WTC11 (cell line): ENCODE results near the gene TRAPPC11. TPM values are rescaled to one million over a fixed set of nuclear protein-coding genes. Genes with fewer than 3 reads are reported as not detected.

Experiments used
- ATAC-seq: fragments of 200-7000 bp; cut with Tn5 transposase; 2 replicates; pipeline ENCODE4 v1.10.0; 2021; ENCODE audit warnings: mild to moderate bottlenecking, moderate library complexity
- CTCF ChIA-PET: fragments of 300-600 bp; sonication (Branson Sonifier 250); formaldehyde crosslinking; loops from one replicate; lab custom pipeline; 2021; ENCODE audit warnings: antibody characterized with exemption; lab: Charles Lee
- POLR2A ChIA-PET: fragments of 350-600 bp; sonication (Branson Sonifier 250); formaldehyde crosslinking; loops from one replicate; lab custom pipeline; 2021; ENCODE audit warnings: antibody characterized with exemption; lab: Charles Lee
- DNase-seq: peaks from one replicate; pipeline ENCODE4 v3.0.0; 2021; ENCODE audit warnings: low spot score
- H3K27ac Mint-ChIP-seq: 2 replicates; pipeline ENCODE4 v1.8.0; 2021; ENCODE audit warnings: mixed read lengths
- H3K27me3 Mint-ChIP-seq: 2 replicates; pipeline ENCODE4 v1.8.0; 2021; ENCODE audit warnings: low read depth, mild to moderate bottlenecking, moderate library complexity, mixed read lengths
- H3K36me3 Mint-ChIP-seq: 2 replicates; pipeline ENCODE4 v1.8.0; 2021; ENCODE audit warnings: mixed read lengths
- H3K4me1 Mint-ChIP-seq: 2 replicates; pipeline ENCODE4 v1.8.0; 2022; ENCODE audit warnings: mixed read lengths
- H3K4me3 Mint-ChIP-seq: 2 replicates; pipeline ENCODE4 v1.8.0; 2021; ENCODE audit warnings: mild to moderate bottlenecking, moderate library complexity, mixed read lengths
- H3K9me3 Mint-ChIP-seq: 2 replicates; pipeline ENCODE4 v1.8.0; 2021; ENCODE audit warnings: mixed read lengths
- AR ChIP-seq: fragments of 250-450 bp; sonication (Bioruptor Pico); IDR thresholded peaks from 2 replicates; pipeline ENCODE4 v1.9.0; 2021; ENCODE audit warnings: mild to moderate bottlenecking
- CREM ChIP-seq: sonication (generic); formaldehyde crosslinking; IDR thresholded peaks from 2 replicates; pipeline ENCODE4 v1.8.1; 2022; ENCODE audit warnings: mild to moderate bottlenecking, missing genetic modification reagents, moderate library complexity
- E2F1 ChIP-seq: sonication (generic); formaldehyde crosslinking; IDR thresholded peaks from 2 replicates; pipeline ENCODE4 v1.8.0; 2022; ENCODE audit warnings: mild to moderate bottlenecking, missing genetic modification reagents
- ETV6 ChIP-seq: sonication (generic); formaldehyde crosslinking; IDR thresholded peaks from 2 replicates; pipeline ENCODE4 v1.8.1; 2022; ENCODE audit warnings: mild to moderate bottlenecking, missing genetic modification reagents
- FOXJ3 ChIP-seq: sonication (generic); formaldehyde crosslinking; IDR thresholded peaks from 2 replicates; pipeline ENCODE4 v1.9.0; 2021; ENCODE audit warnings: missing genetic modification reagents, mild to moderate bottlenecking, borderline replicate concordance
- MXD4 ChIP-seq: fragments of 250-450 bp; sonication (Bioruptor Pico); IDR thresholded peaks from 2 replicates; pipeline ENCODE4 v1.8.0; 2021; ENCODE audit warnings: mild to moderate bottlenecking, moderate library complexity, borderline replicate concordance
- MYBL2 ChIP-seq: sonication (generic); formaldehyde crosslinking; IDR thresholded peaks from 2 replicates; pipeline ENCODE4 v1.8.1; 2023; ENCODE audit warnings: mild to moderate bottlenecking, moderate library complexity, missing genetic modification reagents
- NFE2L1 ChIP-seq: sonication (generic); formaldehyde crosslinking; IDR thresholded peaks from 2 replicates; pipeline ENCODE4 v1.8.1; 2023; ENCODE audit warnings: missing genetic modification reagents
- NR3C1 ChIP-seq: sonication (generic); formaldehyde crosslinking; conservative IDR thresholded peaks from 2 replicates; pipeline ENCODE4 v1.8.1; 2023; ENCODE audit warnings: low read depth, mild to moderate bottlenecking, missing genetic modification reagents
- RELA ChIP-seq: sonication (generic); formaldehyde crosslinking; IDR thresholded peaks from 2 replicates; pipeline ENCODE4 v1.8.1; 2022; ENCODE audit warnings: missing genetic modification reagents, mild to moderate bottlenecking, borderline replicate concordance
- SP1 ChIP-seq: sonication (generic); formaldehyde crosslinking; conservative IDR thresholded peaks from 2 replicates; pipeline ENCODE4 v1.8.1; 2022; ENCODE audit warnings: missing genetic modification reagents
- STAT6 ChIP-seq: sonication (generic); formaldehyde crosslinking; conservative IDR thresholded peaks from 2 replicates; pipeline ENCODE4 v1.8.1; 2023; ENCODE audit warnings: mild to moderate bottlenecking, low read depth, missing genetic modification reagents, moderate library complexity
- TEAD4 ChIP-seq: sonication (generic); formaldehyde crosslinking; IDR thresholded peaks from 2 replicates; pipeline ENCODE4 v1.8.0; 2022; ENCODE audit warnings: mild to moderate bottlenecking, missing genetic modification reagents
- ZNF138 ChIP-seq: sonication (generic); formaldehyde crosslinking; conservative IDR thresholded peaks from 2 replicates; pipeline ENCODE4 v1.8.1; 2022; ENCODE audit warnings: mild to moderate bottlenecking, moderate library complexity, missing genetic modification reagents
- ZNF232 ChIP-seq: sonication (generic); formaldehyde crosslinking; IDR thresholded peaks from 2 replicates; pipeline ENCODE4 v1.8.0; 2022; ENCODE audit warnings: mild to moderate bottlenecking, missing genetic modification reagents
- ZNF281 ChIP-seq: sonication (generic); formaldehyde crosslinking; IDR thresholded peaks from 2 replicates; pipeline ENCODE4 v1.8.0; 2023; ENCODE audit warnings: mild to moderate bottlenecking, missing genetic modification reagents
- total RNA-seq: library from RNA; stranded (reverse); gene quantifications from 3 replicates; pipeline ENCODE4 v1.2.3, GENCODE V29; 2021
- TF ChIP-seq, protein P1 (sequence below): sonication (generic); formaldehyde crosslinking; IDR thresholded peaks from 2 replicates; pipeline ENCODE4 v1.8.1; 2022; ENCODE audit warnings: mild to moderate bottlenecking, missing genetic modification reagents, moderate library complexity, borderline replicate concordance
- TF ChIP-seq, protein P2 (sequence below): fragments of 250-450 bp; sonication (Bioruptor Pico); IDR thresholded peaks from 2 replicates; pipeline ENCODE4 v1.9.0; 2021; ENCODE audit warnings: mild to moderate bottlenecking
- TF ChIP-seq, protein P3 (sequence below): sonication (generic); formaldehyde crosslinking; IDR thresholded peaks from 2 replicates; pipeline ENCODE4 v1.8.0; 2022; ENCODE audit warnings: mild to moderate bottlenecking, missing genetic modification reagents

Gene TRAPPC11
- total RNA-seq, 1 experiment from 2014 or later = 33.6 TPM

DNA sequence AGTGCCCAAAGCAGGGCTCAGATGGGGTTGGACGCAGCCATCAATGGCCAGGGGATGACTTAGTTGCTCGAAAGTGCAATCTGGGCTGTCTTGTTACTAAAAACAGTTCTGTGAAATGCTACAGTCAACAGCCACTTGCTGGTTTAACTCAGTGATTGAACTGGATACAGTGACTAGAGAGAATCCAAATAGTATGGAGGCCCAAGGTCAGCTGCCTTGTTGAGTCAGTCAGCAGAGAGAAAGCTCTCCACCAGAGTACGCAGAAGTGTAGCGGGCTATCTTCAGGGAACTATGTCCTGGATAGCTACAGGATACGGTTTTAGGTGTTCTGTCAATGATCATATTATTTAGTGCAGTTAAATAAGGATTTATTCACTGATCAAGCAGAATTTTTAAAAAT lies 68.4 kb downstream of the TRAPPC11 start:
- Mint-ChIP-seq H3K27me3 (peaks cover 4% of the 10 kb centered on the region), H3K36me3 (no peaks in the 10 kb centered on the region), H3K9me3 (peaks cover 8% of the 10 kb centered on the region; the same call in 1 of the 2 replicates), H3K27ac (no peak overlapping the region), H3K4me3 (no peak overlapping the region), H3K4me1 (peaks cover 14% of the 10 kb centered on the region)
- no peak for DNase-seq
- ChIA-PET POLR2A (no interaction called here), CTCF (no interaction called here)
- ATAC-seq = no peak
- no peak for TF ChIP-seq ZNF232 (CRISPR knock-in tag)
- no peak for TF ChIP-seq ZNF138

DNA sequence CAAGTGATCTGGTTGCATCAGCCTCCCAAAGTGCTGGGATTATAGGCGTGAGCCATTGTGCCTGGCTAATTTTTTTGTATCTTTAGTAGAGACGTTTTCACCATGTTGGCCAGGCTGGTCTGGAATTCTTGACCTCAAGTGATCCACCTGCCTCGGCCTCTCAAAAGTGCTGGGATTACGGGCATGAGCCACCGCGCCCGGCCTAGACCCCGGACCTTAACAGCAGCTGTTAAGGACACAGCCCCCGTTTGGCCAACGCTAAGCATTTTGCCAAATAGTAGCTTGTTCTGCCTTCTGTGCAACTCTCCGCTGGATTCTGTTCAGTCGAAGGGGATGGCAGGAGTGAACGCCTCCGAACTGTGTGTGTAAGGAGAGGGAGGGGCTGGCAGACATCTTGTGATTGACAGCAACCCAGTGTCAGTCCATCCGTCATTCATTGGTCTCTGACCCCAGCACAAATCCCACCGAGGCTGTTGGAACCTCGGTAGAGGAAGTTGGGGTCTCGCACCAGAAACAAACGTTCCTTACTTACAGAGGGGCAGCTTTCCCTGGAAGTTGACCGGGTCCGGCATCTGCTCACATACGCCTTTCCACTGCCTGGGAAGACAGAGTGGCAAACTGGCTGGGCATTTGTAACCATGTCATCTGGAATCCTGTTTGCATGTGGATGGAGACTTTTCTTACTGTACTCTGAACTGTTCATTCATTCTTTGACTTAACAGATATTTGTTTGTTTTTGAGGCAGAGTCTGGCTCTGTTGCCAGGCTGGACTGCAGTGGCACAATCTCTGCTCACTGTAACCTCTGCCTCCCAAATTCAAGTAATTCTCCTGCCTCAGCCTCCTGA lies 69.4 kb downstream of the TRAPPC11 start:
- H3K27ac Mint-ChIP-seq = no peak overlapping the region
- H3K4me3 Mint-ChIP-seq = no peak overlapping the region
- H3K27me3 Mint-ChIP-seq = peaks cover 2% of the 10 kb centered on the region
- DNase-seq (no peak), ATAC-seq (no peak)
- no peaks in the 10 kb centered on the region for H3K36me3 Mint-ChIP-seq
- H3K4me1 Mint-ChIP-seq = peaks cover 12% of the 10 kb centered on the region
- ChIA-PET CTCF (no interaction called here), POLR2A (no interaction called here)
- H3K9me3 Mint-ChIP-seq = peaks cover 8% of the 10 kb centered on the region; the same call in 1 of the 2 replicates
- TF ChIP-seq, protein P1, sequence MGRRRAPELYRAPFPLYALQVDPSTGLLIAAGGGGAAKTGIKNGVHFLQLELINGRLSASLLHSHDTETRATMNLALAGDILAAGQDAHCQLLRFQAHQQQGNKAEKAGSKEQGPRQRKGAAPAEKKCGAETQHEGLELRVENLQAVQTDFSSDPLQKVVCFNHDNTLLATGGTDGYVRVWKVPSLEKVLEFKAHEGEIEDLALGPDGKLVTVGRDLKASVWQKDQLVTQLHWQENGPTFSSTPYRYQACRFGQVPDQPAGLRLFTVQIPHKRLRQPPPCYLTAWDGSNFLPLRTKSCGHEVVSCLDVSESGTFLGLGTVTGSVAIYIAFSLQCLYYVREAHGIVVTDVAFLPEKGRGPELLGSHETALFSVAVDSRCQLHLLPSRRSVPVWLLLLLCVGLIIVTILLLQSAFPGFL (CRISPR knock-in tag) = no peak
- no peak for TF ChIP-seq NR3C1 (CRISPR knock-in tag)
- no peak for TF ChIP-seq E2F1
- no peak for TF ChIP-seq FOXJ3 (CRISPR knock-in tag)
- no peak for TF ChIP-seq CREM
- no peak for TF ChIP-seq ETV6 (CRISPR knock-in tag)
- TF ChIP-seq, protein P2, sequence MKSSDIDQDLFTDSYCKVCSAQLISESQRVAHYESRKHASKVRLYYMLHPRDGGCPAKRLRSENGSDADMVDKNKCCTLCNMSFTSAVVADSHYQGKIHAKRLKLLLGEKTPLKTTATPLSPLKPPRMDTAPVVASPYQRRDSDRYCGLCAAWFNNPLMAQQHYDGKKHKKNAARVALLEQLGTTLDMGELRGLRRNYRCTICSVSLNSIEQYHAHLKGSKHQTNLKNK = no peak
- TF ChIP-seq ZNF281 (CRISPR knock-in tag) = no peak
- TF ChIP-seq MXD4 (CRISPR knock-in tag) = no peak
- no peak for TF ChIP-seq STAT6 (CRISPR knock-in tag)
- TF ChIP-seq TEAD4 (CRISPR knock-in tag) = no peak
- TF ChIP-seq MYBL2 = no peak
- TF ChIP-seq, protein P3, sequence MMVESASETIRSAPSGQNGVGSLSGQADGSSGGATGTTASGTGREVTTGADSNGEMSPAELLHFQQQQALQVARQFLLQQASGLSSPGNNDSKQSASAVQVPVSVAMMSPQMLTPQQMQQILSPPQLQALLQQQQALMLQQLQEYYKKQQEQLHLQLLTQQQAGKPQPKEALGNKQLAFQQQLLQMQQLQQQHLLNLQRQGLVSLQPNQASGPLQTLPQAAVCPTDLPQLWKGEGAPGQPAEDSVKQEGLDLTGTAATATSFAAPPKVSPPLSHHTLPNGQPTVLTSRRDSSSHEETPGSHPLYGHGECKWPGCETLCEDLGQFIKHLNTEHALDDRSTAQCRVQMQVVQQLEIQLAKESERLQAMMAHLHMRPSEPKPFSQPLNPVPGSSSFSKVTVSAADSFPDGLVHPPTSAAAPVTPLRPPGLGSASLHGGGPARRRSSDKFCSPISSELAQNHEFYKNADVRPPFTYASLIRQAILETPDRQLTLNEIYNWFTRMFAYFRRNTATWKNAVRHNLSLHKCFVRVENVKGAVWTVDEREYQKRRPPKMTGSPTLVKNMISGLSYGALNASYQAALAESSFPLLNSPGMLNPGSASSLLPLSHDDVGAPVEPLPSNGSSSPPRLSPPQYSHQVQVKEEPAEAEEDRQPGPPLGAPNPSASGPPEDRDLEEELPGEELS (CRISPR knock-in tag) = no peak
- no peak for TF ChIP-seq RELA
- no peak for TF ChIP-seq AR (CRISPR knock-in tag)
- TF ChIP-seq SP1 (CRISPR knock-in tag) = no peak
- TF ChIP-seq ZNF232 (CRISPR knock-in tag) = no peak
- TF ChIP-seq NFE2L1 (CRISPR knock-in tag) = no peak
